EH (cell line): ENCODE data around the gene SAA1.

ENCODE experiments used
- DNase-seq: peaks from one replicate; pipeline ENCODE4 v3.0.0-alpha.2; 2015; ENCODE audit warnings: low read depth

The SAA1 gene

GRCh38 chr11:18310800-18311340, 44.8 kb downstream of the SAA1 start:
- peak; percentile 16 for DNase-seq

GRCh38 chr11:18312012-18312411, 45.9 kb downstream of the SAA1 start:
- DNase-seq = peak; percentile 60

- peak; percentile 90 for DNase-seq
Measured at GRCh38 chr11:18312663-18313420, 46.8 kb downstream of the SAA1 start.

GRCh38 chr11:18313965-18314763, 48.1 kb downstream of the SAA1 start:
- peak; percentile 57 for DNase-seq

GRCh38 chr11:18314784-18315523, 48.9 kb downstream of the SAA1 start:
- DNase-seq = peak; percentile 10

- DNase-seq = no peak
Measured at GRCh38 chr11:18315893-18316292, 49.8 kb downstream of the SAA1 start.

- DNase-seq = no peak
Measured at GRCh38 chr11:18317551-18317950, 51.5 kb downstream of the SAA1 start.
